K562 (cell line): ENCODE measurements around the gene WDR49. TPM values are rescaled to one million over a fixed set of nuclear protein-coding genes. Genes with fewer than 3 reads are reported as not detected.

Experiments used
- ATAC-seq: fragments of 200-7000 bp; cut with Tn5 transposase; 3 replicates; pipeline ENCODE4 v1.9.1; 2020; ENCODE audit warnings: moderate library complexity
- BruUV-seq: library from RNA; stranded (reverse); fragments of 400-500 nt; replicated peaks from 2 replicates; lab custom pipeline; 2021; lab: Mats Ljungman, UMichigan
- CTCF ChIA-PET: fragments of 300-600 bp; formaldehyde crosslinking; extraction: SDS; loops from one replicate; lab custom pipeline; 2021; ENCODE audit warnings: low intra/inter-chr PET ratio; lab: Yijun Ruan, JAX
- POLR2A ChIA-PET: fragments of 300-600, 350-650 bp; sonication (Branson Sonifier 250); formaldehyde crosslinking; extraction: SDS; loops from one replicate; lab custom pipeline; 2021; ENCODE audit warnings: antibody characterized with exemption, inconsistent platforms; lab: Yijun Ruan, JAX
- DNase-seq, 4 experiments: peaks; one replicate each; pipeline versions ENCODE4 v3.0.0 to v3.0.0-alpha.2; 2011 to 2018; ENCODE audit warnings: low spot score in 3 of 4, mixed read lengths in 3 of 4; ENCODE audit errors: extremely low read depth in 1 of 4
- FAIRE-seq: peaks from 2 replicates; lab custom pipeline; 2011; peaks lifted over from hg19 to GRCh38; lab: Jason Lieb, UNC
- H2AFZ ChIP-seq: 2 replicates; pipeline ENCODE4 v1.6.0; 2011; ENCODE audit warnings: low read depth, low read length, control low read depth, inconsistent platforms
- H3K27ac ChIP-seq: fragments of 200-600 bp; 3 replicates; pipeline ENCODE4 v1.8.0; 2011; ENCODE audit warnings: low read depth, mild to moderate bottlenecking, control low read depth, inconsistent platforms, low read length, moderate library complexity, mixed read lengths; ENCODE audit errors: extremely low read depth
- H3K27me3 ChIP-seq, 2 experiments: fragments of 300-600 bp in 1 of 2; 2 replicates in 1 of 2; 3 replicates in 1 of 2; pipeline versions ENCODE4 v1.6.0 to v1.8.0; 2011; ENCODE audit warnings: inconsistent platforms in 2 of 2, low read length in 2 of 2, mild to moderate bottlenecking in 1 of 2, mixed read lengths in 1 of 2, moderate library complexity in 1 of 2; ENCODE audit not compliant: control insufficient read depth in 2 of 2, insufficient read depth in 2 of 2
- H3K36me3 ChIP-seq: fragments of 300-600 bp; 3 replicates; pipeline ENCODE4 v1.8.0; 2011; ENCODE audit warnings: mild to moderate bottlenecking, low read length, inconsistent platforms; ENCODE audit not compliant: control insufficient read depth, insufficient read depth
- H3K4me1 ChIP-seq, 2 experiments: fragments of 200-600 bp in 1 of 2; replicated peaks in 1 of 2; 2 replicates in 1 of 2; 3 replicates in 1 of 2; pipeline versions ENCODE4 v1.5.1 to v1.8.0; 2011; ENCODE audit warnings: inconsistent platforms in 2 of 2, low read length in 2 of 2, mild to moderate bottlenecking in 1 of 2, mixed read lengths in 1 of 2, moderate library complexity in 1 of 2; ENCODE audit not compliant: control insufficient read depth in 2 of 2, insufficient read depth in 2 of 2
- H3K4me2 ChIP-seq: 2 replicates; pipeline ENCODE4 v1.6.1; 2011; ENCODE audit warnings: low read length, control low read depth, inconsistent platforms, mixed read lengths; ENCODE audit not compliant: insufficient read depth
- H3K4me3 ChIP-seq: fragments of 200-600 bp; sonication (generic), shearing (Covaris generic); 2 replicates; pipeline ENCODE4 v1.5.1; 2016; ENCODE audit warnings: control low read depth, inconsistent platforms
- H3K79me2 ChIP-seq: fragments of 200-600 bp; 3 replicates; pipeline ENCODE4 v1.8.0; 2011; ENCODE audit warnings: low read length, inconsistent platforms; ENCODE audit not compliant: control insufficient read depth, insufficient read depth
- H3K9ac ChIP-seq, 2 experiments: 2 replicates each; pipeline versions ENCODE4 v1.6.0 to v1.6.1; 2011; ENCODE audit warnings: low read depth in 2 of 2, low read length in 2 of 2, control low read depth in 1 of 2, inconsistent platforms in 1 of 2, mild to moderate bottlenecking in 1 of 2, mixed read lengths in 1 of 2; ENCODE audit not compliant: insufficient read depth in 1 of 2
- H3K9me1 ChIP-seq: one replicate; pipeline ENCODE4 v1.6.0; 2011; ENCODE audit warnings: inconsistent platforms, mild to moderate bottlenecking, low read length, moderate library complexity; ENCODE audit not compliant: control insufficient read depth, insufficient read depth
- H3K9me3 ChIP-seq: replicated peaks from 2 replicates; pipeline ENCODE4 v1.5.1; 2011; ENCODE audit warnings: low read depth, low read length, inconsistent platforms; ENCODE audit not compliant: control insufficient read depth, insufficient read depth
- H4K20me1 ChIP-seq: replicated peaks from 2 replicates; pipeline ENCODE4 v1.6.1; 2011; ENCODE audit warnings: low read length, inconsistent platforms, mixed read lengths; ENCODE audit not compliant: control insufficient read depth, insufficient read depth
- CXXC5 ChIP-seq: fragments of 250-450 bp; sonication (Bioruptor Pico); IDR thresholded peaks from 2 replicates; pipeline ENCODE4 v1.8.0; 2022; ENCODE audit warnings: inconsistent platforms, mild to moderate bottlenecking, moderate library complexity
- EZH2 ChIP-seq: IDR thresholded peaks from 2 replicates; pipeline ENCODE4 v1.6.1; 2012; ENCODE audit warnings: low read depth, mild to moderate bottlenecking, inconsistent platforms, low read length, borderline replicate concordance
- L3MBTL2 ChIP-seq: fragments of 450-650 bp; IDR thresholded peaks from 2 replicates; pipeline ENCODE4 v1.6.1; 2016; ENCODE audit warnings: mild to moderate bottlenecking, moderate library complexity
- MLX ChIP-seq, 2 experiments: fragments of 450-650 bp in 1 of 2; sonication (generic) in 1 of 2; formaldehyde crosslinking; conservative IDR thresholded peaks; 2 replicates each; pipeline versions ENCODE4 v1.4.0 to v1.8.1; 2020 to 2022; ENCODE audit warnings: mild to moderate bottlenecking in 1 of 2, missing genetic modification reagents in 1 of 2
- SIX5 ChIP-seq, 2 experiments: IDR thresholded peaks; 2 replicates each; pipeline ENCODE4 v1.6.1; 2011; ENCODE audit warnings: low read length in 2 of 2, borderline replicate concordance in 1 of 2, low read depth in 1 of 2, mild to moderate bottlenecking in 1 of 2, moderate library complexity in 1 of 2; ENCODE audit not compliant: insufficient read depth in 1 of 2
- YBX1 ChIP-seq: fragments of 450-650 bp; IDR thresholded peaks from 2 replicates; pipeline ENCODE4 v1.7.1; 2016; ENCODE audit warnings: mild to moderate bottlenecking
- ZNF212 ChIP-seq: fragments of 450-650 bp; formaldehyde crosslinking; IDR thresholded peaks from 2 replicates; pipeline ENCODE4 v1.4.0; 2020; ENCODE audit warnings: mild to moderate bottlenecking
- WGBS: fragments of 100-300 bp; shearing (Covaris generic); methylation state at CpG from one replicate; pipeline ENCODE4 v1.1.6; 2016; ENCODE audit warnings: low coverage, mixed read lengths; ENCODE audit not compliant: insufficient coverage; ENCODE audit errors: missing lambda C conversion rate; 5-methylcytosine and 5-hydroxymethylcytosine counted together
- in situ Hi-C: fragments of 300-500 bp; cut with MboI; formaldehyde crosslinking; loops from 4 replicates; pipeline ENCODE4 v1.15.0; 2018; ENCODE audit warnings: inconsistent platforms, mixed read lengths
- intact Hi-C: fragments of 100-400 bp; cut with micrococcal nuclease; formaldehyde crosslinking; loops from 2 replicates; pipeline ENCODE4 v1.14.2; 2022
- polyA plus RNA-seq, 8 experiments: library from polyadenylated mRNA; depleted of rRNA in 4 of 8; stranded (reverse) in 5 of 8; unstranded in 3 of 8; fragments of >200 nt; fragmentation: Nextera tagmentation in 2 of 8; fragmentation: Illumina TruSeq in 1 of 8; extraction: Ambion mirVana in 2 of 8; extraction: Trizol in 1 of 8; gene quantifications; 2 replicates each; pipeline versions ENCODE4 v1.2.1 to v1.2.3, GENCODE V29; 2011 to 2014; ENCODE audit warnings: inconsistent platforms in 1 of 8, missing spikeins in 1 of 8
- total RNA-seq, 7 experiments: library from RNA; depleted of rRNA in 6 of 7; stranded (reverse); fragments of >200 nt in 6 of 7; fragmentation: Illumina TruSeq in 2 of 7; extraction: Trizol in 2 of 7; gene quantifications; 2 replicates each; pipeline versions ENCODE4 v1.2.1 to v1.2.3, GENCODE V29; 2011 to 2021; ENCODE audit warnings: low replicate concordance in 1 of 7

Gene WDR49
- total and polyA plus RNA-seq, 9 of the 15 experiments (the other 6 are each of a cell fraction or from before 2014, with no cell fraction given), result not detected

- ATAC-seq, result no peak
- WGBS, result 0% methylated on average over 5 of the region's 5 CpGs
- Histone ChIP-seq H4K20me1 (no peaks in the 10 kb centered on the region), H3K4me3 (no peak overlapping the region), H3K9me3 (no peaks in the 10 kb centered on the region), H3K9me1 (no peaks in the 10 kb centered on the region), H2AFZ (no peak overlapping the region), H3K79me2 (no peaks in the 10 kb centered on the region), H3K4me2 (no peak overlapping the region), H3K9ac (no peak overlapping the region), H3K36me3 (no peaks in the 10 kb centered on the region), H3K27ac (no peak overlapping the region), H3K27me3 (no peaks in the 10 kb centered on the region), H3K4me1 (no peaks in the 10 kb centered on the region)
- in situ Hi-C loops, result no loop called here
- no peak for DNase-seq
- CTCF ChIA-PET, result no interaction called here
- POLR2A ChIA-PET, result no interaction called here
- BruUV-seq, result no TSS peak
- intact Hi-C loops, result no loop called here
- no peak for TF ChIP-seq MLX (CRISPR knock-in tag; conservative IDR thresholded peaks at IDR 0.05)
- no peak for TF ChIP-seq EZH2
- TF ChIP-seq SIX5 (IDR thresholded peaks at IDR 0.05; ENCODE audit: borderline replicate concordance in 1 of 2, insufficient read depth in 1 of 2, low read depth in 1 of 2, low read length in 2 of 2), result no peak
- no peak for TF ChIP-seq YBX1
- TF ChIP-seq CXXC5 (CRISPR knock-in tag), result no peak
- no peak for TF ChIP-seq L3MBTL2
- no peak for TF ChIP-seq ZNF212 (CRISPR knock-in tag)
- no peak for FAIRE-seq
Observed at GRCh38 chr3:167450195-167450594, 203.5 kb downstream of the WDR49 start.
